AG09319 (cell line): Measurements from ENCODE around the gene TBC1D21.
A peak's percentile ranks its signal among the peaks of the same experiment; 100 is the strongest.

ENCODE experiments used
- DNase-seq: peaks from one replicate; pipeline ENCODE4 v3.0.0-alpha.2; 2010; ENCODE audit warnings: low read depth; ENCODE audit errors: extremely low read depth
- CTCF ChIP-seq: IDR thresholded peaks from 2 replicates; pipeline ENCODE4 v1.5.1; 2011; ENCODE audit warnings: low read depth, mild to moderate bottlenecking, inconsistent platforms, low read length, moderate library complexity

Gene TBC1D21

GRCh38 chr15:73850228-73850627, 23.1 kb upstream of the TBC1D21 start:
- no peak for DNase-seq
- no peak for TF ChIP-seq CTCF

GRCh38 chr15:73851689-73852088, 21.7 kb upstream of the TBC1D21 start:
- no peak for TF ChIP-seq CTCF
- DNase-seq, result peak; percentile 5

GRCh38 chr15:73852507-73852906, 20.9 kb upstream of the TBC1D21 start:
- no peak for TF ChIP-seq CTCF
- no peak for DNase-seq

GRCh38 chr15:73854265-73854664, 19.1 kb upstream of the TBC1D21 start:
- TF ChIP-seq CTCF, result no peak
- no peak for DNase-seq

- TF ChIP-seq CTCF, result no peak
- DNase-seq, result no peak
Measured at GRCh38 chr15:73856458-73857192, 16.7 kb upstream of the TBC1D21 start.

GRCh38 chr15:73857193-73857920, 16.0 kb upstream of the TBC1D21 start:
- DNase-seq, result no peak
- TF ChIP-seq CTCF, result no peak

- no peak for TF ChIP-seq CTCF
- DNase-seq, result no peak
Measured at GRCh38 chr15:73858062-73858461, 15.3 kb upstream of the TBC1D21 start.
